GM23338 (cell line): ENCODE results near the gene AP4M1.

Experiments used
- CREB1 ChIP-seq: fragments of 250-450 bp; sonication (Bioruptor Pico); IDR thresholded peaks from 2 replicates; pipeline ENCODE4 v1.5.0; 2020; ENCODE audit warnings: low read depth, mild to moderate bottlenecking, moderate library complexity
- EZH2 ChIP-seq: fragments of 200-600 bp; sonication (generic); IDR thresholded peaks from one replicate; pipeline ENCODE4 v1.8.0; 2017; ENCODE audit warnings: antibody characterized with exemption, mild to moderate bottlenecking, low read depth; ENCODE audit not compliant: unreplicated experiment
- EZH2phosphoT487 ChIP-seq: fragments of 200-600 bp; sonication (generic); IDR thresholded peaks from one replicate; pipeline ENCODE4 v1.8.1; 2018; ENCODE audit warnings: antibody characterized with exemption; ENCODE audit not compliant: unreplicated experiment
- POLR2AphosphoS5 ChIP-seq: IDR thresholded peaks from 2 replicates; pipeline ENCODE4 v1.6.1; 2016; ENCODE audit warnings: antibody characterized with exemption, low read depth
- TF ChIP-seq, protein P1 (sequence below), 2 experiments: fragments of 200-600 bp in 1 of 2; sonication (generic) in 1 of 2; conservative IDR thresholded peaks; 2 replicates each; pipeline versions ENCODE4 v1.5.1 to v1.6.1; 2016 to 2017; ENCODE audit warnings: antibody characterized with exemption in 2 of 2, low read depth in 2 of 2, mild to moderate bottlenecking in 2 of 2, moderate library complexity in 1 of 2
- TF ChIP-seq, protein P2 (sequence below): IDR thresholded peaks from 2 replicates; pipeline ENCODE4 v1.6.1; 2016; ENCODE audit warnings: antibody characterized with exemption
- TF ChIP-seq, protein P3 (sequence below): IDR thresholded peaks from one replicate; pipeline ENCODE4 v1.6.1; 2018; ENCODE audit warnings: antibody characterized with exemption; ENCODE audit not compliant: unreplicated experiment

DNA sequence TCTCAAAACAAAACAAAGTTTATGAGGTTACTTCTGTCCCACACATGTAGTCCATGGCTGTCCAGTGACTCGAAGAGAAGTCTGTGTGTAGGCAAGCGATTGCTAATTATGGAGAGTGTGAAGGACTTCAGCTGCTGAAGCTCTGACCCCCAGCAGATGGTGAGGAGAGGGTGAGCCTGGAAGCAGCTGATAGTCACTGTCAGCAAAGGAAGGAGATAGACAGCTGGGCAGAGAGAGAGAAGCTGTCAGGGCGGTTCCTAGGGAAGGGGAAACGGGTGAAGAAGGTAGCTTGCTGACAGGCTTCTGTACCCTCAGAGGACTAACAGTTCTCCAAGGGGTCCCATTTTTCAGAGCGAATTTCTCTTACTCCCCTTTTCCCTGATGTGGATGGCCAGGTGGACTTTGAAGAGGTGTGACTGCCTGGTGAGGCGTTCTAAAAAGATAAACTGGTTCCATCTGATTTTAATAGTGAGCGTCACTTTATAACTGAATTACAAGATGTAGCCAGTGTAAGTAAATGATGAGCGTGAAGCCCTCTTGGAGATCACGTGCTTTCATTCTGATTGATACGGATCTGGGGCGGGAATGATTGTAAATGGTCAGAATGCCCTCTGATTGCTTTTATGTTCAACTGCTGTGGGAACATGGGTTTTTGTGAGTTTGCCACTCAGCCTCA, 39.8 kb upstream of the AP4M1 start:
- TF ChIP-seq, protein P1, sequence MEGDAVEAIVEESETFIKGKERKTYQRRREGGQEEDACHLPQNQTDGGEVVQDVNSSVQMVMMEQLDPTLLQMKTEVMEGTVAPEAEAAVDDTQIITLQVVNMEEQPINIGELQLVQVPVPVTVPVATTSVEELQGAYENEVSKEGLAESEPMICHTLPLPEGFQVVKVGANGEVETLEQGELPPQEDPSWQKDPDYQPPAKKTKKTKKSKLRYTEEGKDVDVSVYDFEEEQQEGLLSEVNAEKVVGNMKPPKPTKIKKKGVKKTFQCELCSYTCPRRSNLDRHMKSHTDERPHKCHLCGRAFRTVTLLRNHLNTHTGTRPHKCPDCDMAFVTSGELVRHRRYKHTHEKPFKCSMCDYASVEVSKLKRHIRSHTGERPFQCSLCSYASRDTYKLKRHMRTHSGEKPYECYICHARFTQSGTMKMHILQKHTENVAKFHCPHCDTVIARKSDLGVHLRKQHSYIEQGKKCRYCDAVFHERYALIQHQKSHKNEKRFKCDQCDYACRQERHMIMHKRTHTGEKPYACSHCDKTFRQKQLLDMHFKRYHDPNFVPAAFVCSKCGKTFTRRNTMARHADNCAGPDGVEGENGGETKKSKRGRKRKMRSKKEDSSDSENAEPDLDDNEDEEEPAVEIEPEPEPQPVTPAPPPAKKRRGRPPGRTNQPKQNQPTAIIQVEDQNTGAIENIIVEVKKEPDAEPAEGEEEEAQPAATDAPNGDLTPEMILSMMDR (conservative IDR thresholded peaks at IDR 0.05; ENCODE audit: low read depth in 2 of 2) = no peak
- no peak for TF ChIP-seq EZH2phosphoT487
- TF ChIP-seq EZH2 = no peak
- TF ChIP-seq, protein P2, sequence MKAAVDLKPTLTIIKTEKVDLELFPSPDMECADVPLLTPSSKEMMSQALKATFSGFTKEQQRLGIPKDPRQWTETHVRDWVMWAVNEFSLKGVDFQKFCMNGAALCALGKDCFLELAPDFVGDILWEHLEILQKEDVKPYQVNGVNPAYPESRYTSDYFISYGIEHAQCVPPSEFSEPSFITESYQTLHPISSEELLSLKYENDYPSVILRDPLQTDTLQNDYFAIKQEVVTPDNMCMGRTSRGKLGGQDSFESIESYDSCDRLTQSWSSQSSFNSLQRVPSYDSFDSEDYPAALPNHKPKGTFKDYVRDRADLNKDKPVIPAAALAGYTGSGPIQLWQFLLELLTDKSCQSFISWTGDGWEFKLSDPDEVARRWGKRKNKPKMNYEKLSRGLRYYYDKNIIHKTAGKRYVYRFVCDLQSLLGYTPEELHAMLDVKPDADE = no peak
- no peak for TF ChIP-seq POLR2AphosphoS5
- no peak for TF ChIP-seq CREB1 (CRISPR knock-in tag)
- TF ChIP-seq, protein P3, sequence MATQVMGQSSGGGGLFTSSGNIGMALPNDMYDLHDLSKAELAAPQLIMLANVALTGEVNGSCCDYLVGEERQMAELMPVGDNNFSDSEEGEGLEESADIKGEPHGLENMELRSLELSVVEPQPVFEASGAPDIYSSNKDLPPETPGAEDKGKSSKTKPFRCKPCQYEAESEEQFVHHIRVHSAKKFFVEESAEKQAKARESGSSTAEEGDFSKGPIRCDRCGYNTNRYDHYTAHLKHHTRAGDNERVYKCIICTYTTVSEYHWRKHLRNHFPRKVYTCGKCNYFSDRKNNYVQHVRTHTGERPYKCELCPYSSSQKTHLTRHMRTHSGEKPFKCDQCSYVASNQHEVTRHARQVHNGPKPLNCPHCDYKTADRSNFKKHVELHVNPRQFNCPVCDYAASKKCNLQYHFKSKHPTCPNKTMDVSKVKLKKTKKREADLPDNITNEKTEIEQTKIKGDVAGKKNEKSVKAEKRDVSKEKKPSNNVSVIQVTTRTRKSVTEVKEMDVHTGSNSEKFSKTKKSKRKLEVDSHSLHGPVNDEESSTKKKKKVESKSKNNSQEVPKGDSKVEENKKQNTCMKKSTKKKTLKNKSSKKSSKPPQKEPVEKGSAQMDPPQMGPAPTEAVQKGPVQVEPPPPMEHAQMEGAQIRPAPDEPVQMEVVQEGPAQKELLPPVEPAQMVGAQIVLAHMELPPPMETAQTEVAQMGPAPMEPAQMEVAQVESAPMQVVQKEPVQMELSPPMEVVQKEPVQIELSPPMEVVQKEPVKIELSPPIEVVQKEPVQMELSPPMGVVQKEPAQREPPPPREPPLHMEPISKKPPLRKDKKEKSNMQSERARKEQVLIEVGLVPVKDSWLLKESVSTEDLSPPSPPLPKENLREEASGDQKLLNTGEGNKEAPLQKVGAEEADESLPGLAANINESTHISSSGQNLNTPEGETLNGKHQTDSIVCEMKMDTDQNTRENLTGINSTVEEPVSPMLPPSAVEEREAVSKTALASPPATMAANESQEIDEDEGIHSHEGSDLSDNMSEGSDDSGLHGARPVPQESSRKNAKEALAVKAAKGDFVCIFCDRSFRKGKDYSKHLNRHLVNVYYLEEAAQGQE = no peak
